SU-DHL-6 (cell line): Measurements from ENCODE around the gene SLCO4A1.

Source experiments
- H2AFZ ChIP-seq: fragments of 200-600 bp; sonication (generic); 2 replicates; pipeline ENCODE4 v1.6.1; 2014; ENCODE audit warnings: low read depth, mild to moderate bottlenecking, moderate library complexity, mixed read lengths, antibody characterized with exemption, low read length; ENCODE audit not compliant: severe bottlenecking
- H3F3A ChIP-seq: fragments of 200-600 bp; shearing (Covaris generic); 2 replicates; pipeline ENCODE4 v1.6.0; 2016; ENCODE audit warnings: antibody characterized with exemption, mild to moderate bottlenecking; ENCODE audit not compliant: insufficient read depth
- H3K27ac ChIP-seq: fragments of 200-600 bp; sonication (generic); 2 replicates; pipeline ENCODE4 v1.5.1; 2016; ENCODE audit warnings: low read depth, mild to moderate bottlenecking, low read length, moderate library complexity, mixed read lengths
- H3K27me3 ChIP-seq: fragments of 200-600 bp; sonication (generic), shearing (Covaris generic); 2 replicates; pipeline ENCODE4 v1.6.0; 2014; ENCODE audit warnings: mild to moderate bottlenecking, low read length
- H3K36me3 ChIP-seq: fragments of 200-600 bp; sonication (generic); 2 replicates; pipeline ENCODE4 v1.6.1; 2014; ENCODE audit warnings: mild to moderate bottlenecking, low read length, mixed read lengths
- H3K4me2 ChIP-seq: fragments of 300-600, 200-600 bp; shearing (Covaris generic), sonication (generic); 2 replicates; pipeline ENCODE4 v1.6.0; 2014; ENCODE audit warnings: low read length, low read depth, mild to moderate bottlenecking; ENCODE audit not compliant: poor library complexity, severe bottlenecking
- H3K4me3 ChIP-seq: fragments of 200-600 bp; sonication (generic); 2 replicates; pipeline ENCODE4 v1.5.1; 2014; ENCODE audit warnings: antibody characterized with exemption, low read length, mild to moderate bottlenecking, mixed read lengths; ENCODE audit not compliant: insufficient read depth, poor library complexity, severe bottlenecking
- H3K79me2 ChIP-seq: fragments of 200-600 bp; sonication (generic); 2 replicates; pipeline ENCODE4 v1.6.1; 2014; ENCODE audit warnings: mild to moderate bottlenecking, low read length, moderate library complexity; ENCODE audit not compliant: insufficient read depth
- H3K9ac ChIP-seq: fragments of 200-600 bp; sonication (generic); 2 replicates; pipeline ENCODE4 v1.7.0; 2014; ENCODE audit warnings: mild to moderate bottlenecking, low read length
- H3K9me2 ChIP-seq: fragments of 200-600 bp; sonication (generic); replicated peaks from 2 replicates; pipeline ENCODE4 v1.6.1; 2014; ENCODE audit warnings: low read length; ENCODE audit not compliant: insufficient read depth
- H3K9me3 ChIP-seq: fragments of 200-600 bp; sonication (generic); 2 replicates; pipeline ENCODE4 v1.6.1; 2014; ENCODE audit warnings: low read length, mixed read lengths; ENCODE audit not compliant: insufficient read depth
- H4K20me1 ChIP-seq: fragments of 200-600 bp; sonication (generic); 2 replicates; pipeline ENCODE4 v1.6.1; 2014; ENCODE audit warnings: low read depth, mild to moderate bottlenecking, antibody characterized with exemption, low read length, moderate library complexity, mixed read lengths
- EZH2phosphoT487 ChIP-seq: fragments of 200-600 bp; sonication (generic), shearing (Covaris generic); conservative IDR thresholded peaks from 2 replicates; pipeline ENCODE4 v1.6.1; 2018; ENCODE audit warnings: mild to moderate bottlenecking, antibody characterized with exemption, low read length, moderate library complexity, mixed read lengths
- TF ChIP-seq, protein P1 (sequence below): fragments of 200-600 bp; sonication (generic); IDR thresholded peaks from one replicate; pipeline ENCODE4 v1.5.1; 2017; ENCODE audit warnings: antibody characterized with exemption, mild to moderate bottlenecking, low read length, moderate library complexity; ENCODE audit not compliant: insufficient read depth, poor library complexity, severe bottlenecking

The SLCO4A1 gene

DNA sequence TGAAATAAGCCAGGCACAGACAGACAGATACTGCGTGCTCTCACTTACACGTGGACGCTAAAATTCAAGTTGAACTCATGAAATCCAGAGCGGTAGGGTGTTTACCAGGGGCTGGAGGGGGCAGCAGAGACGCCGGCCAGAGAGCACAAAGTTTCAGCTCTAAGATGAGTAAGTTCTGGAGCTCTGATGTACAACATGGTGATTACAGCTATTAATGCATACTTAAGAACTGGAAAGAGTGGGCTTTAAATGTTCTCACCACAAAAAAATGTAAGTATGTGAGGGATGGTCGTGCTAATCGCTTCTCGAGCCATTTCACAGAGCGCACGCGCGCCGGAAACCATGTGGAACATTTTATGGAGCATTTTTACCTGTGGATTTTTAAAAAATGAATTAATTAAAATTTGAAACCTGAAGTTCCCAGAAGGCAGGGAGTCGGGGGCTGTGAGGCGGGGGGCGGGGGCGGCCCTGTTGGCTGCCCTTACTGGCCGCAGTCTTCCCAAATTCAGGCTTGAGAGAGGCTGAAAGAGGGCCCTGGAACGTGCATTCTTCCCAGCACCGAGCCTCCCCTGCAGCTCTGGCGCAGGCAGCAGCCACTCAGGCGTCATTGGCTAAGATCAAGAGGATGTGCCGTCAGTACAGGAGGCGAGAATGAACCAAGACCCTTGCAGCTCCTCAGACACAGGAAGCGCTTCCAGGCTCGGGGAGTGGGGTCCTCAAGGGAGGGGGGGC lies 8.5 kb upstream of the SLCO4A1 start:
- Histone ChIP-seq H3K9me2 (no peaks in the 10 kb centered on the region), H3K36me3 (no peaks in the 10 kb centered on the region), H4K20me1 (no peaks in the 10 kb centered on the region), H3K4me2 (no peak overlapping the region), H3K4me3 (no peak overlapping the region), H3K27ac (no peak overlapping the region), H3K79me2 (no peaks in the 10 kb centered on the region), H3K27me3 (no peaks in the 10 kb centered on the region), H2AFZ (no peak overlapping the region), H3K9me3 (no peaks in the 10 kb centered on the region), H3K9ac (no peak overlapping the region), H3F3A (no peaks in the 10 kb centered on the region)
- TF ChIP-seq, protein P1, sequence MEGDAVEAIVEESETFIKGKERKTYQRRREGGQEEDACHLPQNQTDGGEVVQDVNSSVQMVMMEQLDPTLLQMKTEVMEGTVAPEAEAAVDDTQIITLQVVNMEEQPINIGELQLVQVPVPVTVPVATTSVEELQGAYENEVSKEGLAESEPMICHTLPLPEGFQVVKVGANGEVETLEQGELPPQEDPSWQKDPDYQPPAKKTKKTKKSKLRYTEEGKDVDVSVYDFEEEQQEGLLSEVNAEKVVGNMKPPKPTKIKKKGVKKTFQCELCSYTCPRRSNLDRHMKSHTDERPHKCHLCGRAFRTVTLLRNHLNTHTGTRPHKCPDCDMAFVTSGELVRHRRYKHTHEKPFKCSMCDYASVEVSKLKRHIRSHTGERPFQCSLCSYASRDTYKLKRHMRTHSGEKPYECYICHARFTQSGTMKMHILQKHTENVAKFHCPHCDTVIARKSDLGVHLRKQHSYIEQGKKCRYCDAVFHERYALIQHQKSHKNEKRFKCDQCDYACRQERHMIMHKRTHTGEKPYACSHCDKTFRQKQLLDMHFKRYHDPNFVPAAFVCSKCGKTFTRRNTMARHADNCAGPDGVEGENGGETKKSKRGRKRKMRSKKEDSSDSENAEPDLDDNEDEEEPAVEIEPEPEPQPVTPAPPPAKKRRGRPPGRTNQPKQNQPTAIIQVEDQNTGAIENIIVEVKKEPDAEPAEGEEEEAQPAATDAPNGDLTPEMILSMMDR: no peak
- TF ChIP-seq EZH2phosphoT487: no peak

DNA sequence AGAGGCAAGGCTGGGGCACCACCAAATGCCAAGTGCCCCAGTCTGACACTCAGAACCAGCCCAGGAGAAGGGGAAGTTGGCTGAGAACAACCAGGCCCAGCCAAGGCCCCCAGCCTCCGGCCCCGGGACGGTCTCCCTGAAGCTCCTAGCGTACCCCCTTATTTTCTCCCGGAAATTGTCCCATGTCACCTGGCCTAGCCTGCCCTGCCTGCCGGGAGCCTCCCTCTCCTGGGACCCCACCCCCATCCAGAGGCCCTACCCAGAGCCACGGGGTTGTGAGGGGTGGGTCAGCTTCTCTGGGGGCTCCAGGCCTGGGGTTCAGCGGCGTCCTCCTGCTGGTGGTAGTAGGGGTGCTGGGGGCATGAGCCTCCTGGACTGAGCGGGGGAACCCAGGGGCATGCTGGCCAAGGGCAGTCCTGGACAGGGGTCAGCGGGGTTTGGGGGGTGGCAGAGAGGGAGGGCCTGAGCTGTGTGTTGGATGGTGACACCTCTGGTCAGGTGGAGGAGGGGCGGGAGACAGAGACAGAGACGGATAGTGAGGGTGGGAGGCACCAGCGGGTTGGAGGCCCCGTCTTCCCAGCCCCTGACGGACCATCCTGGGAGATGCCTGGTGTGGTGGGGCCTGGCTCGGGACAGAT lies 7.9 kb upstream of the SLCO4A1 start:
- Histone ChIP-seq H3K9me2 (no peaks in the 10 kb centered on the region), H3K79me2 (no peaks in the 10 kb centered on the region), H3K27me3 (no peaks in the 10 kb centered on the region), H3K27ac (no peak overlapping the region), H3K9ac (no peak overlapping the region), H2AFZ (no peak overlapping the region), H4K20me1 (no peaks in the 10 kb centered on the region), H3K4me2 (no peak overlapping the region), H3K9me3 (no peaks in the 10 kb centered on the region), H3F3A (no peaks in the 10 kb centered on the region), H3K4me3 (no peak overlapping the region), H3K36me3 (no peaks in the 10 kb centered on the region)
- no peak for TF ChIP-seq EZH2phosphoT487
- TF ChIP-seq, protein P1: no peak

DNA sequence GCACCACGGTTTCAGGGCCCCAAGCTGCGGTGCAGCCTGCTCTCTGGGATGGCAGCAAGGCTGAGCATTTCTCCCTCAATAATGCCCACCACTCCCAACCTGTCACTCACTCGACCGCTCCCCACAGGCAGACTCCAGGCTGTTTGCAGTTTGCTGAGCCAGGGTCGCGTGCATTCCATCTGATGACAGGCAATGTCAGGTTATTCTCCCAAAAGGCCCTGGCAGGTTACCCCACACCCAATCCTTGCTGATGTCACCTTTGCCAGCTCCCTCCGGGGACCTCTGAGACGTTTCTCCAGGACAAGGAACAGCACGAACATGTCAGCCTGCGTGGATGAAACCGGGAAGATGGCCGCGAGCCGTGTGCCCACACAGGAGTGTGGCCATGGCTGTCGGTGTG lies 7.1 kb upstream of the SLCO4A1 start:
- Histone ChIP-seq H3K27me3 (no peaks in the 10 kb centered on the region; the same call in 1 of the 2 replicates), H4K20me1 (no peaks in the 10 kb centered on the region), H3K9ac (no peak overlapping the region), H3K36me3 (no peaks in the 10 kb centered on the region), H2AFZ (no peak overlapping the region), H3K27ac (no peak overlapping the region), H3F3A (no peaks in the 10 kb centered on the region), H3K9me2 (no peaks in the 10 kb centered on the region), H3K9me3 (no peaks in the 10 kb centered on the region), H3K4me2 (no peak overlapping the region), H3K79me2 (no peaks in the 10 kb centered on the region), H3K4me3 (no peak overlapping the region)
- TF ChIP-seq, protein P1: no peak
- TF ChIP-seq EZH2phosphoT487: no peak
